ENCODE measurements around the gene BCKDK. TPM values are rescaled to one million over a fixed set of nuclear protein-coding genes. Genes with fewer than 3 reads are reported as not detected.
"Not testable (repeated sequence)": the region's sequence is repeated elsewhere in the genome, so short reads cannot be mapped to it uniquely, and the experiment has no call there.

The BCKDK gene
- polyA plus RNA-seq, 1 donor from 2014 or later = 38.2 TPM

GRCh38 chr16:31145398-31145990, 37.3 kb downstream of the BCKDK start:
- no peaks in the 10 kb centered on the region for H3K36me3 Mint-ChIP-seq
- H3K4me3 Mint-ChIP-seq = no peak overlapping the region
- H3K27me3 Mint-ChIP-seq = peaks cover 2% of the 10 kb centered on the region

GRCh38 chr16:31147574-31147973, 39.4 kb downstream of the BCKDK start:
- H3K27me3 Mint-ChIP-seq = peaks cover 2% of the 10 kb centered on the region
- peaks cover 0 to 2% (median 0%) of the 10 kb centered on the region in 3 donors for H3K4me1 Mint-ChIP-seq
- no peaks in the 10 kb centered on the region for H3K36me3 Mint-ChIP-seq
- no peak overlapping the region for H3K4me3 Mint-ChIP-seq
- H3K9me3 Mint-ChIP-seq = no peaks in the 10 kb centered on the region
- no peak overlapping the region for H3K27ac Mint-ChIP-seq

More at GRCh38 chr16:31145398-31145990, 37.3 kb downstream of the BCKDK start:
- Mint-ChIP-seq H3K27ac (no peak overlapping the region), H3K9me3 (no peaks in the 10 kb centered on the region), H3K4me1 (peaks cover 5 to 7% (median 5%) of the 10 kb centered on the region in 3 donors)

GRCh38 chr16:31148281-31148728, 40.1 kb downstream of the BCKDK start:
- peaks cover 0 to 2% (median 0%) of the 10 kb centered on the region in 3 donors for H3K4me1 Mint-ChIP-seq
- H3K9me3 Mint-ChIP-seq = no peaks in the 10 kb centered on the region
- peaks cover 2% of the 10 kb centered on the region for H3K27me3 Mint-ChIP-seq
- no peaks in the 10 kb centered on the region for H3K36me3 Mint-ChIP-seq
- no peak overlapping the region for H3K27ac Mint-ChIP-seq
- H3K4me3 Mint-ChIP-seq = no peak overlapping the region

DNA sequence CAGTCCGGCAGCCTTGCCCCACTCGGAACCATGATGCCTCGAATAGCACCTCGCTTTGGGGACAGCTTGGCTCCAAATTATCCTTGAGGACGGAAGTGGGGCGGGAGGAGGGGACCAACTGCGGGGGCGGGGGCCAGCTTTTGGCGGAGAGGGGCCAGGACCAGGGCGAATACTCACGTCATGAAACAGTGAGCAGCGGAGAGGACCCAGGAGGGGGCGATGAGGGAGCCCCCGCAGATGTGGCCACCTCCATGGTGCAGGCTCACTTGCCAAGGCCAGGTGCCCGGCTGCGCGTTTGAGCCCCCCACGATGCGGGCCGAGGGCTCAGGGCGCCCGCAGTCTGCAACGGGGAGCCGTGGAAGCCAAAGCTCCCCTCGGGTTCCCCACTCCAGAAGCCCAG, 40.7 kb downstream of the BCKDK start:
- peaks cover 5% of the 10 kb centered on the region for H3K27me3 Mint-ChIP-seq
- no peaks in the 10 kb centered on the region for H3K4me1 Mint-ChIP-seq
- H3K9me3 Mint-ChIP-seq = no peaks in the 10 kb centered on the region
- H3K36me3 Mint-ChIP-seq = no peaks in the 10 kb centered on the region
- H3K4me3 Mint-ChIP-seq = no peak overlapping the region
- H3K27ac Mint-ChIP-seq = no peak overlapping the region

GRCh38 chr16:31149332-31149731, 41.1 kb downstream of the BCKDK start:
- H3K4me1 Mint-ChIP-seq = no peaks in the 10 kb centered on the region
- H3K27me3 Mint-ChIP-seq = peaks cover 5% of the 10 kb centered on the region
- peak overlapping the region in 1 of 3 donors; percentile 57 for H3K27ac Mint-ChIP-seq
- H3K36me3 Mint-ChIP-seq = no peaks in the 10 kb centered on the region
- no peaks in the 10 kb centered on the region for H3K9me3 Mint-ChIP-seq
- no peak overlapping the region for H3K4me3 Mint-ChIP-seq

- Mint-ChIP-seq H3K9me3 (no peaks in the 10 kb centered on the region), H3K27me3 (peaks cover 5% of the 10 kb centered on the region), H3K4me1 (no peaks in the 10 kb centered on the region), H3K4me3 (no peak within 1 kb of the TSS), H3K36me3 (no peaks in the 10 kb centered on the region), H3K27ac (peak within 1 kb of the TSS in 1 of 3 donors; percentile 57)
These were observed 42.0 kb downstream of the BCKDK start, which contains the start of gene PRSS36 for GRCh38 chr16:31149894-31150890. Gene PRSS36 (minus strand): TSS chr16:31150066. CDS start chr16:31150035, 31 bp downstream.

GRCh38 chr16:31150976-31151375, 42.8 kb downstream of the BCKDK start:
- H3K27ac Mint-ChIP-seq, H3K9me3 Mint-ChIP-seq, H3K4me3 Mint-ChIP-seq, H3K36me3 Mint-ChIP-seq, H3K4me1 Mint-ChIP-seq, H3K27me3 Mint-ChIP-seq: not testable (repeated sequence)

DNA sequence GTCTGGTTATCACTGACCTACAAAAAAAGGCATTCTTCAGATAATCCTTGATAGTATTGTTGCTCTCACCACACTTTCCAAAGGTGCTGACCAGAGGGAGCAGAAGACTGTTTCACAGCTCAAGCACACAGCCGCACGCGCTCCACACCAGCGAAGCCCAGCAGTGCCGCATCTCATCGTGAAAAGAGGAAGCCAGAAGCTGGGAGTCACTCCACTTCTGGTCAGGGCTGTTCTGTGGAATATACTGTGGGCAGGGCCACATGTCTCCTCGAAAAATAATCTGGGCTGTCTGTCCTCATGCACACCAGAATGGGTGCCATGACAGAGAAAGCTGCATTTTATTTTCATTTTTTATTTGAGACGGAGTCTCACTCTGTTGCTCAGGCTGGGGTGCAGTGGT, 49.0 kb downstream of the BCKDK start:
- Mint-ChIP-seq H3K36me3 (no peaks in the 10 kb centered on the region), H3K9me3 (no peaks in the 10 kb centered on the region), H3K4me3 (peak overlapping the region in 2 of 4 donors; percentile 6 to 50), H3K27ac (no peak overlapping the region), H3K27me3 (peaks cover 3% of the 10 kb centered on the region), H3K4me1 (peaks cover 0 to 8% (median 5%) of the 10 kb centered on the region in 3 donors)

Other genes starting within 250 kb of the BCKDK start
- gene BCL7C, start 214.3 kb upstream of the BCKDK start, polyA plus RNA-seq = 45.0 TPM
- gene CTF1, start 211.8 kb upstream of the BCKDK start, polyA plus RNA-seq = not detected
- gene FBXL19, start 184.8 kb upstream of the BCKDK start, polyA plus RNA-seq = 0.26 TPM
- gene ORAI3, start 159.3 kb upstream of the BCKDK start, polyA plus RNA-seq = 68.8 TPM
- 3.0 TPM for gene SETD1A, start 150.6 kb upstream of the BCKDK start, polyA plus RNA-seq
- gene HSD3B7, start 123.2 kb upstream of the BCKDK start, polyA plus RNA-seq = not detected
- 0.18 TPM for gene STX1B, start 97.7 kb upstream of the BCKDK start, polyA plus RNA-seq
- 30.3 TPM for gene STX4, start 74.8 kb upstream of the BCKDK start, polyA plus RNA-seq
- gene ZNF668, start 34.1 kb upstream of the BCKDK start, polyA plus RNA-seq = 10.6 TPM
- 9.3 TPM for gene ZNF646, start 34.0 kb upstream of the BCKDK start, polyA plus RNA-seq
- gene PRSS53, start 19.4 kb upstream of the BCKDK start, polyA plus RNA-seq = 0.83 TPM
- gene VKORC1, start 13.6 kb upstream of the BCKDK start, polyA plus RNA-seq = 90.7 TPM
- gene KAT8, start 9.3 kb downstream of the BCKDK start, polyA plus RNA-seq = 69.5 TPM
- not detected for gene PRSS8, start 27.3 kb downstream of the BCKDK start, polyA plus RNA-seq
- 1.4 TPM for gene PRSS36, start 41.7 kb downstream of the BCKDK start, polyA plus RNA-seq
- 167 TPM for gene FUS, start 71.8 kb downstream of the BCKDK start, polyA plus RNA-seq
- 130 TPM for gene PYCARD, start 94.4 kb downstream of the BCKDK start, polyA plus RNA-seq
- gene TRIM72, start 105.7 kb downstream of the BCKDK start, polyA plus RNA-seq = not detected
- not detected for gene PYDC1, start 108.7 kb downstream of the BCKDK start, polyA plus RNA-seq
- 23.2 TPM for gene ITGAM, start 151.6 kb downstream of the BCKDK start, polyA plus RNA-seq
- 6.2 TPM for gene ITGAX, start 246.8 kb downstream of the BCKDK start, polyA plus RNA-seq